Measurements from ENCODE around the gene POMGNT1. TPM values are rescaled to one million over a fixed set of nuclear protein-coding genes. Genes with fewer than 3 reads are reported as not detected.

The POMGNT1 gene
- total and polyA plus RNA-seq, 2 donors (not counting 3 experiments of a cell fraction or from before 2014, with no cell fraction given), result 64.4 to 67.5 TPM

- POLR2A ChIA-PET, result interaction anchor here (1.1 to 1.2 kb wide), 2 partner anchors 49 to 147 kb away, joined by 4 to 9 read pairs; partner anchors contain the start of gene PIK3R3
- peak overlapping the region; percentile 9 for H3K27ac ChIP-seq (ENCODE audit: insufficient read depth, low read depth, low read length)
- no peaks in the 10 kb centered on the region for H4K20me1 ChIP-seq (replicated peaks; ENCODE audit: control insufficient read depth, extremely low read depth, insufficient read depth, low read length)
- H3K4me2 ChIP-seq (ENCODE audit: insufficient read depth, low read length), result peak overlapping the region; percentile 29
- H3K4me3 ChIP-seq (replicated peaks in 1 of 3; ENCODE audit: insufficient read depth in 1 of 3, low read depth in 1 of 3, low read length in 3 of 3), result no peak overlapping the region
- H3K9me3 ChIP-seq (replicated peaks; ENCODE audit: control insufficient read depth, insufficient read depth, low read length), result no peaks in the 10 kb centered on the region
- TF ChIP-seq POLR2A (IDR thresholded peaks at IDR 0.05; ENCODE audit: low read depth, low read length), result no peak
- TF ChIP-seq GATA2 (IDR thresholded peaks at IDR 0.05; ENCODE audit: insufficient read depth, insufficient read length, low read depth, low read length), result peak; percentile 55
- H3K79me2 ChIP-seq (ENCODE audit: control insufficient read depth, insufficient read depth, low read length), result no peaks in the 10 kb centered on the region
- BruUV-seq (replicated peaks), result no TSS peak
- DNase-seq (ENCODE audit: low read depth, low spot score) (peak; percentile 80), FAIRE-seq (peak; percentile 84)
- no peak overlapping the region for H3K9ac ChIP-seq (replicated peaks; ENCODE audit: extremely low read depth, insufficient read depth, low read length)
- intact Hi-C loops (cut with micrococcal nuclease), result loop anchor here (5.0 kb wide), 1 partner anchor 161 kb away; the partner anchor contains the start of gene NSUN4
- CTCF ChIA-PET, result interaction anchor here (0.8 to 7.0 kb wide), 14 partner anchors 9 to 166 kb away, joined by 3 to 134 read pairs (median 6); partner anchors contain the start of gene PIK3R3
- dilution Hi-C loops (cut with MboI; ENCODE audit: extremely low pct_ligation_motif_present, low sequenced_read_pairs), result loop anchor here (25.0 kb wide), 1 partner anchor 144 kb away; no protein-coding TSS in a partner anchor
- no peaks in the 10 kb centered on the region for H3K9me1 ChIP-seq (replicated peaks; ENCODE audit: control insufficient read depth, extremely low read depth, insufficient read depth, low read length)
- peaks cover 27% of the 10 kb centered on the region for H3K4me1 ChIP-seq (ENCODE audit: control insufficient read depth, extremely low read depth, insufficient read depth, low read length)
- no peaks in the 10 kb centered on the region for H3K27me3 ChIP-seq (ENCODE audit: control insufficient read depth in 2 of 2, insufficient read depth in 2 of 2, low read length in 2 of 2)
- peak overlapping the region; percentile 83 for H2AFZ ChIP-seq (ENCODE audit: low read depth, low read length)
- H3K36me3 ChIP-seq (ENCODE audit: control insufficient read depth in 2 of 2, extremely low read depth in 1 of 2, insufficient read depth in 2 of 2, low read length in 2 of 2), result no peaks in the 10 kb centered on the region
Observed at GRCh38 chr1:46181343-46182260, 16.6 kb downstream of the POMGNT1 start.

- dilution Hi-C loops (cut with MboI; ENCODE audit: extremely low pct_ligation_motif_present, low sequenced_read_pairs), result loop anchor here (25.0 kb wide), 1 partner anchor 143 kb away; no protein-coding TSS in a partner anchor
- ChIA-PET POLR2A (no interaction called here), CTCF (interaction anchor here (3.0 to 7.0 kb wide), 2 partner anchors 9 to 143 kb away, joined by 15 to 134 read pairs; no protein-coding TSS in a partner anchor)
- H3K79me2 ChIP-seq (ENCODE audit: control insufficient read depth, insufficient read depth, low read length), result no peaks in the 10 kb centered on the region
- no peak overlapping the region for H3K4me2 ChIP-seq (ENCODE audit: insufficient read depth, low read length)
- no peaks in the 10 kb centered on the region for H4K20me1 ChIP-seq (replicated peaks; ENCODE audit: control insufficient read depth, extremely low read depth, insufficient read depth, low read length)
- no peaks in the 10 kb centered on the region for H3K9me1 ChIP-seq (replicated peaks; ENCODE audit: control insufficient read depth, extremely low read depth, insufficient read depth, low read length)
- no peaks in the 10 kb centered on the region for H3K9me3 ChIP-seq (replicated peaks; ENCODE audit: control insufficient read depth, insufficient read depth, low read length)
- no peaks in the 10 kb centered on the region for H3K27me3 ChIP-seq (ENCODE audit: control insufficient read depth in 2 of 2, insufficient read depth in 2 of 2, low read length in 2 of 2)
- H2AFZ ChIP-seq (ENCODE audit: low read depth, low read length), result no peak overlapping the region
- no peaks in the 10 kb centered on the region for H3K36me3 ChIP-seq (ENCODE audit: control insufficient read depth in 2 of 2, extremely low read depth in 1 of 2, insufficient read depth in 2 of 2, low read length in 2 of 2)
- H3K4me1 ChIP-seq (ENCODE audit: control insufficient read depth, extremely low read depth, insufficient read depth, low read length), result peaks cover 27% of the 10 kb centered on the region
- intact Hi-C loops (cut with micrococcal nuclease), result loop anchor here (5.0 kb wide), 1 partner anchor 162 kb away; the partner anchor contains the start of gene NSUN4
- H3K27ac ChIP-seq (ENCODE audit: insufficient read depth, low read depth, low read length), result no peak overlapping the region
- no TSS peak for BruUV-seq (replicated peaks)
- TF ChIP-seq FOS (IDR thresholded peaks at IDR 0.05; ENCODE audit: borderline replicate concordance, insufficient read depth, low read length), result no peak
- no peak overlapping the region for H3K4me3 ChIP-seq (replicated peaks in 1 of 3; ENCODE audit: insufficient read depth in 1 of 3, low read depth in 1 of 3, low read length in 3 of 3)
- H3K9ac ChIP-seq (replicated peaks; ENCODE audit: extremely low read depth, insufficient read depth, low read length), result no peak overlapping the region
- no peak for DNase-seq (ENCODE audit: low read depth, low spot score)
- no peak for FAIRE-seq
Observed at GRCh38 chr1:46180082-46180616, 18.1 kb downstream of the POMGNT1 start.
